ENCODE results near the gene CHN1.

GRCh38 chr2:175022923-175023322 lies 17.7 kb upstream of the CHN1 start:
- TF ChIP-seq, protein P1, sequence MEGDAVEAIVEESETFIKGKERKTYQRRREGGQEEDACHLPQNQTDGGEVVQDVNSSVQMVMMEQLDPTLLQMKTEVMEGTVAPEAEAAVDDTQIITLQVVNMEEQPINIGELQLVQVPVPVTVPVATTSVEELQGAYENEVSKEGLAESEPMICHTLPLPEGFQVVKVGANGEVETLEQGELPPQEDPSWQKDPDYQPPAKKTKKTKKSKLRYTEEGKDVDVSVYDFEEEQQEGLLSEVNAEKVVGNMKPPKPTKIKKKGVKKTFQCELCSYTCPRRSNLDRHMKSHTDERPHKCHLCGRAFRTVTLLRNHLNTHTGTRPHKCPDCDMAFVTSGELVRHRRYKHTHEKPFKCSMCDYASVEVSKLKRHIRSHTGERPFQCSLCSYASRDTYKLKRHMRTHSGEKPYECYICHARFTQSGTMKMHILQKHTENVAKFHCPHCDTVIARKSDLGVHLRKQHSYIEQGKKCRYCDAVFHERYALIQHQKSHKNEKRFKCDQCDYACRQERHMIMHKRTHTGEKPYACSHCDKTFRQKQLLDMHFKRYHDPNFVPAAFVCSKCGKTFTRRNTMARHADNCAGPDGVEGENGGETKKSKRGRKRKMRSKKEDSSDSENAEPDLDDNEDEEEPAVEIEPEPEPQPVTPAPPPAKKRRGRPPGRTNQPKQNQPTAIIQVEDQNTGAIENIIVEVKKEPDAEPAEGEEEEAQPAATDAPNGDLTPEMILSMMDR (IDR thresholded peaks at IDR 0.05), result no peak
- TF ChIP-seq POLR2A (IDR thresholded peaks at IDR 0.05), result no peak

Data from testis (tissue), 2 donors.